Posterior cingulate gyrus (tissue), 11 donors: ENCODE results near the gene OR9A2.
"Not testable (repeated sequence)": the region's sequence is repeated elsewhere in the genome, so short reads cannot be mapped to it uniquely, and the experiment has no call there.

Source experiments
- DNase-seq, 10 donors: peaks; one replicate each; pipeline versions ENCODE4 v3.0.0 to v3.0.0-alpha.2; 2020 to 2021; ENCODE audit warnings: mixed read lengths in 3 of 10
- intact Hi-C: fragments of 100-400 bp; cut with DNase I; formaldehyde crosslinking; loops from one replicate; pipeline ENCODE4 v1.15.1; 2023

OR9A2 gene

DNA sequence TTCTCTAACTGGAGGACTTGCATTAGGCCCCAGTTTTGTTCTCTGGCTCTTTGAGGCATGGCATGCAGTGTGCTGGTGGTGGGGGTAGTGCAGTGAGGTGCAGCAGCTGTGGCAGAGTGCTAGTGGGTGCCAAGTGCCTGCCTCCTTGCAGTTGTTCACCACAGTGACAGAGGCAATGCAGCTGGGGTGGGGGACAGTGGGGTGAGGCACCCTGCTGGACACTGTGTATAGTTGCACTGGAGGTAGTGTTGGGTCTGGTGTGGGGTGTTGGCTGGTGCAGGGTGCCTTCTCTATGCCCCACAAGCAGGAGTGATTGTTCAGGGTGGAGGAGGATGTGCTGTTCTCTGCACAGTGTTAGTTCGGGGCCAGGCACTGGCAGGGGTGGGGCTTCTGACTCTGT, 43.1 kb downstream of the OR9A2 start:
- peak in 1 of 10 donors; percentile 75 for DNase-seq
- intact Hi-C loops = no loop called here

DNA sequence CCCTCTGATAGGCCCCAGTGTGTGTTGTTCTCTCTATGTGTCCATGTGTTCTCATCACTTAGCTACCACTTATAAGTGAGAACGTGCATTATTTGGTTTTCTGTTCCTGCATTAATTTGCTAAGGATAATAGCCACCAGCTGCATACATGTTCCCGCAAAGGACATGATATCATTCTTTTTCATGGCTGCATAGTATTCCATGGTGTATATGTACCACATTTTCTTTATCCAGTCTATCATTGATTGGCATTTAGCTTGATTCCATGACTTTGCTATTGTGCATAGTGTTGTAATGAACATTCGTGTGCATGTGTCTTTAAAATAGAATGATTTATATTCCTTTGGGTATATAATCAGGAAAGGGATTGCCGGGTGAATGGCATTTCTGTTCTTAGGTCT, 48.5 kb downstream of the OR9A2 start:
- intact Hi-C loops, DNase-seq: not testable (repeated sequence)
